GM10266 (cell line): ENCODE data around the gene ADAMTS9.

Source experiments
- DNase-seq: peaks from one replicate; pipeline ENCODE4 v3.0.0; 2012; ENCODE audit errors: extremely low spot score
- CTCF ChIP-seq: IDR thresholded peaks from 2 replicates; pipeline ENCODE4 v1.5.1; 2012; ENCODE audit warnings: mild to moderate bottlenecking, low read depth; ENCODE audit not compliant: control insufficient read depth, insufficient read depth; ENCODE audit errors: missing control alignments

Gene ADAMTS9

GRCh38 chr3:64687781-64688604 is at the start of gene ADAMTS9:
Gene ADAMTS9, minus strand, starts transcription at chr3:64688000. Its CDS starts 343 bp downstream, at chr3:64687657.
- no peak for DNase-seq
- TF ChIP-seq CTCF = no peak

- TF ChIP-seq CTCF = no peak
- DNase-seq = no peak
These were observed 44.8 kb upstream of the ADAMTS9 start for GRCh38 chr3:64732576-64732975.

GRCh38 chr3:64730681-64731080 is 42.9 kb upstream of the ADAMTS9 start:
- no peak for DNase-seq
- no peak for TF ChIP-seq CTCF

GRCh38 chr3:64728994-64729393 is 41.2 kb upstream of the ADAMTS9 start:
- TF ChIP-seq CTCF = no peak
- DNase-seq = no peak

- DNase-seq = no peak
- TF ChIP-seq CTCF = no peak
These were observed 40.6 kb upstream of the ADAMTS9 start for GRCh38 chr3:64728428-64728827.

GRCh38 chr3:64726414-64727090 is 38.8 kb upstream of the ADAMTS9 start:
- TF ChIP-seq CTCF = no peak
- no peak for DNase-seq

GRCh38 chr3:64718976-64719375 is 31.2 kb upstream of the ADAMTS9 start:
- TF ChIP-seq CTCF = no peak
- no peak for DNase-seq
